ENCODE measurements around the gene APOH. TPM values are rescaled to one million over a fixed set of nuclear protein-coding genes. Genes with fewer than 3 reads are reported as not detected.

The APOH gene
- total and polyA plus RNA-seq, 10 donors, result 1.2 TPM; not detected in 9

- no peaks in the 10 kb centered on the region for H3K36me3 ChIP-seq
- TF ChIP-seq CTCF (IDR thresholded peaks at IDR 0.05 in 8 of 11, conservative IDR thresholded peaks at IDR 0.05 in 3 of 11), result no peak
- intact Hi-C loops (cut with DNase I; ENCODE audit: low total_unique reads), result no loop called here
- WGBS, 5 donors, result 90 to 96% (median 94%) methylated on average over 3 of the region's 3 CpGs
- no peak overlapping the region for H3K4me3 ChIP-seq
- H3K9me3 ChIP-seq, result no peaks in the 10 kb centered on the region
- H3K4me1 ChIP-seq, result no peaks in the 10 kb centered on the region
- no peak for DNase-seq
- H3K27ac ChIP-seq, result no peak overlapping the region
- H3K27me3 ChIP-seq (replicated peaks in 1 of 7), result no peaks in the 10 kb centered on the region
Measured at GRCh38 chr17:66235377-66235994, 6.3 kb upstream of the APOH start.

GRCh38 chr17:66234611-66235010 is 5.4 kb upstream of the APOH start:
- 81 to 93% (median 88%) methylated on average over 3 of the region's 3 CpGs for WGBS, 5 donors

GRCh38 chr17:66233023-66233753 is 4.0 kb upstream of the APOH start:
- Histone ChIP-seq H3K27ac (no peak overlapping the region), H3K4me3 (no peak overlapping the region), H3K27me3 (replicated peaks in 1 of 7) (no peaks in the 10 kb centered on the region), H3K4me1 (no peaks in the 10 kb centered on the region), H3K36me3 (no peaks in the 10 kb centered on the region), H3K9me3 (no peaks in the 10 kb centered on the region)
- DNase-seq, result no peak
- whole genome bisulfite sequencing, 5 donors, result 72 to 84% (median 76%) methylated on average over 8 of the region's 8 CpGs
- TF ChIP-seq POLR2A (IDR thresholded peaks at IDR 0.05), result no peak
- TF ChIP-seq POLR2AphosphoS5 (IDR thresholded peaks at IDR 0.05), result no peak
- TF ChIP-seq CTCF (IDR thresholded peaks at IDR 0.05 in 8 of 11, conservative IDR thresholded peaks at IDR 0.05 in 3 of 11), result no peak
- intact Hi-C loops (cut with DNase I; ENCODE audit: low total_unique reads), result no loop called here

More at GRCh38 chr17:66234611-66235010, 5.4 kb upstream of the APOH start:
- Histone ChIP-seq H3K27ac (no peak overlapping the region), H3K9me3 (no peaks in the 10 kb centered on the region), H3K27me3 (replicated peaks in 1 of 7) (no peaks in the 10 kb centered on the region), H3K4me3 (no peak overlapping the region), H3K36me3 (no peaks in the 10 kb centered on the region), H3K4me1 (no peaks in the 10 kb centered on the region)
- TF ChIP-seq POLR2A (IDR thresholded peaks at IDR 0.05) (no peak), CTCF (IDR thresholded peaks at IDR 0.05 in 8 of 11, conservative IDR thresholded peaks at IDR 0.05 in 3 of 11) (no peak), POLR2AphosphoS5 (IDR thresholded peaks at IDR 0.05) (no peak)
- no peak for DNase-seq
- intact Hi-C loops (cut with DNase I; ENCODE audit: low total_unique reads), result no loop called here

- DNase-seq, result no peak
- intact Hi-C loops (cut with DNase I; ENCODE audit: low total_unique reads), result no loop called here
- Histone ChIP-seq H3K9me3 (no peaks in the 10 kb centered on the region), H3K27ac (no peak overlapping the region), H3K36me3 (no peaks in the 10 kb centered on the region), H3K4me1 (no peaks in the 10 kb centered on the region), H3K27me3 (replicated peaks in 1 of 7) (peaks cover 0 to 6% (median 0%) of the 10 kb centered on the region in 7 donors), H3K4me3 (no peak overlapping the region)
- 75 to 89% (median 82%) methylated on average over 4 of the region's 4 CpGs for WGBS, 5 donors
- TF ChIP-seq POLR2AphosphoS5 (IDR thresholded peaks at IDR 0.05), result no peak
Measured at GRCh38 chr17:66230922-66231591, 1.8 kb upstream of the APOH start.

Measured in spleen (tissue), 11 donors.